GM12891 (cell line): ENCODE measurements around the gene APOB.

Experiments
- PAX5 ChIP-seq: IDR thresholded peaks from 2 replicates; pipeline ENCODE4 v1.6.1; 2011; ENCODE audit warnings: low read length, moderate library complexity, mild to moderate bottlenecking; ENCODE audit not compliant: insufficient read depth, severe bottlenecking
- POLR2A ChIP-seq: IDR thresholded peaks from 2 replicates; pipeline ENCODE4 v1.6.1; 2011; ENCODE audit warnings: low read depth, low read length, control low read depth
- POLR2AphosphoS5 ChIP-seq: IDR thresholded peaks from 2 replicates; pipeline ENCODE4 v1.6.1; 2011; ENCODE audit warnings: low read depth, low read length, control low read depth
- SPI1 ChIP-seq: IDR thresholded peaks from 2 replicates; pipeline ENCODE4 v1.6.1; 2011; ENCODE audit warnings: low read depth, low read length, control low read depth
- TAF1 ChIP-seq: IDR thresholded peaks from 2 replicates; pipeline ENCODE4 v1.6.1; 2011; ENCODE audit warnings: low read depth, low read length, control low read depth

DNA sequence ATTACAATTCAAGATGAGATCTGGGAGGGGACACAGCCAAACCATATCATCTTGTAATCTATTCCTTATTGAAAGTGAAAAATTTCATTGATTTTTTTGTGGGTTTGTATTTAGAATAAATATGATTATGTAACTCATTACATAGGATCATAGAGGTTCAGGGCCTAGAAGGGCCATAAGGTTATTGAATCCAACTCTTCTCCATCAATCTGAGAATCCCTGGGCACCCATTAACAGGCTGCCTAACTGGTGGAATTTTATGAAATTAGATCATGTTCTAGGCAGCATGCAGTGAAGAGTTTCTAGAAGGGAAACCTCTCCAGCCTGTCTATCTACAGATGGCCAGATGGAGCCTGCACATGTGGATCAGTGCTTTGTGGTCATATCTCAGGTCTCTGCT lies 6.3 kb upstream of the APOB start:
- TF ChIP-seq POLR2A (no peak), POLR2AphosphoS5 (no peak), SPI1 (no peak), PAX5 (no peak), TAF1 (no peak)
